Gastrocnemius medialis (tissue), 4 donors: ENCODE data around the gene PBRM1.

Experiments used
- CTCF ChIP-seq, 5 experiments: fragments of 450-650 bp in 3 of 5; fragments of 200-600 bp in 2 of 5; sonication (generic) in 2 of 5; IDR thresholded peaks in 4 of 5; conservative IDR thresholded peaks in 1 of 5; 1 replicate in 4 of 5; 2 replicates in 1 of 5; pipeline ENCODE4 v1.5.1; 2016 to 2019; ENCODE audit warnings: antibody characterized with exemption in 5 of 5, mild to moderate bottlenecking in 3 of 5, moderate library complexity in 3 of 5
- POLR2A ChIP-seq, 2 donors: fragments of 450-650 bp; IDR thresholded peaks; one replicate each; pipeline ENCODE4 v1.6.1; 2017; ENCODE audit warnings: antibody characterized with exemption in 2 of 2, mild to moderate bottlenecking in 2 of 2, moderate library complexity in 2 of 2

- TF ChIP-seq CTCF (IDR thresholded peaks at IDR 0.05 in 4 of 5, conservative IDR thresholded peaks at IDR 0.05 in 1 of 5), result no peak
- TF ChIP-seq POLR2A (IDR thresholded peaks at IDR 0.05), result no peak
Measured at GRCh38 chr3:52536112-52536368, 149.7 kb downstream of the PBRM1 start.
